ENCODE data around the gene TPRG1.

Gene TPRG1

GRCh38 chr3:189235214-189235613 lies 63.4 kb downstream of the TPRG1 start:
- no peak for DNase-seq (ENCODE audit: low read depth)
- TF ChIP-seq, protein P1, sequence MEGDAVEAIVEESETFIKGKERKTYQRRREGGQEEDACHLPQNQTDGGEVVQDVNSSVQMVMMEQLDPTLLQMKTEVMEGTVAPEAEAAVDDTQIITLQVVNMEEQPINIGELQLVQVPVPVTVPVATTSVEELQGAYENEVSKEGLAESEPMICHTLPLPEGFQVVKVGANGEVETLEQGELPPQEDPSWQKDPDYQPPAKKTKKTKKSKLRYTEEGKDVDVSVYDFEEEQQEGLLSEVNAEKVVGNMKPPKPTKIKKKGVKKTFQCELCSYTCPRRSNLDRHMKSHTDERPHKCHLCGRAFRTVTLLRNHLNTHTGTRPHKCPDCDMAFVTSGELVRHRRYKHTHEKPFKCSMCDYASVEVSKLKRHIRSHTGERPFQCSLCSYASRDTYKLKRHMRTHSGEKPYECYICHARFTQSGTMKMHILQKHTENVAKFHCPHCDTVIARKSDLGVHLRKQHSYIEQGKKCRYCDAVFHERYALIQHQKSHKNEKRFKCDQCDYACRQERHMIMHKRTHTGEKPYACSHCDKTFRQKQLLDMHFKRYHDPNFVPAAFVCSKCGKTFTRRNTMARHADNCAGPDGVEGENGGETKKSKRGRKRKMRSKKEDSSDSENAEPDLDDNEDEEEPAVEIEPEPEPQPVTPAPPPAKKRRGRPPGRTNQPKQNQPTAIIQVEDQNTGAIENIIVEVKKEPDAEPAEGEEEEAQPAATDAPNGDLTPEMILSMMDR (IDR thresholded peaks at IDR 0.05; ENCODE audit: insufficient read depth, low read depth, low read length, missing control alignments): no peak
- no peak overlapping the region for H3K4me3 ChIP-seq (ENCODE audit: low read depth, low read length)

- peak; percentile 62 for DNase-seq (ENCODE audit: low read depth)
- TF ChIP-seq, protein P1 (IDR thresholded peaks at IDR 0.05; ENCODE audit: insufficient read depth, low read depth, low read length, missing control alignments): no peak
- H3K4me3 ChIP-seq (ENCODE audit: low read depth, low read length): no peak overlapping the region
These were observed 64.6 kb downstream of the TPRG1 start for GRCh38 chr3:189236352-189236751.

GRCh38 chr3:189237526-189237925 lies 65.8 kb downstream of the TPRG1 start:
- DNase-seq (ENCODE audit: low read depth): no peak
- H3K4me3 ChIP-seq (ENCODE audit: low read depth, low read length): no peak overlapping the region
- TF ChIP-seq, protein P1 (IDR thresholded peaks at IDR 0.05; ENCODE audit: insufficient read depth, low read depth, low read length, missing control alignments): no peak

- TF ChIP-seq, protein P1 (IDR thresholded peaks at IDR 0.05; ENCODE audit: insufficient read depth, low read depth, low read length, missing control alignments): no peak
- no peak overlapping the region for H3K4me3 ChIP-seq (ENCODE audit: low read depth, low read length)
- DNase-seq (ENCODE audit: low read depth): no peak
These were observed 66.3 kb downstream of the TPRG1 start for GRCh38 chr3:189238071-189238470.

DNA sequence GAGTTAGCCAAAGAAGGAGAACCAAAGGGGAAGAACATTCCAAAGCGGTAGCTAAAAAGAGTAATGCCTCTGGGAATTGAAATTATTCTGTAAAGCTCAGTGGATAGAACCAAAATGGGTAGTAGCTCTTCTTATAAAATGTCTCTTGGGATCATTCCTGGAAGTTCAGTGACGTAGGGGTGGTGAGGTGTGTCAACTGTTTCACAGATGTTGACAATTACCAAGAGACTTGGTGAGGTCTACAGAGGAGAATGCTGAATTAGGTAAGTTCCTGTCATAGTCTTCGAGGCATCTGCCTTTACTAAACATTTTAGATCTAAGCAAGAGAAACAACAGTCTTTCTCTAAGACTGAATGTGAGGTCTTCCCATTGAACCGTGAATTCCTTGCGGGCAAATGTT lies 67.8 kb downstream of the TPRG1 start:
- DNase-seq (ENCODE audit: low read depth): no peak
- TF ChIP-seq, protein P1 (IDR thresholded peaks at IDR 0.05; ENCODE audit: insufficient read depth, low read depth, low read length, missing control alignments): no peak
- no peak overlapping the region for H3K4me3 ChIP-seq (ENCODE audit: low read depth, low read length)

GRCh38 chr3:189249987-189250386 lies 78.2 kb downstream of the TPRG1 start:
- TF ChIP-seq, protein P1 (IDR thresholded peaks at IDR 0.05; ENCODE audit: insufficient read depth, low read depth, low read length, missing control alignments): no peak
- no peak overlapping the region for H3K4me3 ChIP-seq (ENCODE audit: low read depth, low read length)
- no peak for DNase-seq (ENCODE audit: low read depth)

DNA sequence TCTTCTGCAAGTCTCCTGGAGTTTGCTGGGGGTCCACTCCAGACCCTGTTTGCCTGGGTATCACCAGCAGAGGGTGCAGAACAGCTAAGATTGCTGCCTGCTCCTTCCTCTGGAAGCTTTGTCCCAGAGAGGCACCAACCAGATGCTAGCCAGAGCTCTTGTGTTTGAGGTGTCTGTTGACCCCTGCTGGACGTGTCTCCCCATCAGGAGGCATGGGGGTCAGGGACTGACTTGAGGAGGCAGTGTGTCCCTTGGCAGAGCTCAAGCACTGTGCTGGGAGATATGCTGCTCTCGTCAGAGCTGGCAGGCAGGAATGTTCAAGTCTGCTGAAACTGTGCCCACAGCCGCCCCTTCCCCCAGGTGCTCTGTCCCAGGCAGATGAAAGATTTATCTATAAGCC lies 86.5 kb downstream of the TPRG1 start:
- TF ChIP-seq, protein P1 (IDR thresholded peaks at IDR 0.05; ENCODE audit: insufficient read depth, low read depth, low read length, missing control alignments): no peak
- no peak for DNase-seq (ENCODE audit: low read depth)
- H3K4me3 ChIP-seq (ENCODE audit: low read depth, low read length): no peak overlapping the region
